GM20431 (cell line): ENCODE data around the gene ADCK1.
"Not testable (repeated sequence)": the region's sequence is repeated elsewhere in the genome, so short reads cannot be mapped to it uniquely, and the experiment has no call there.

Source experiments
- in situ Hi-C: fragments of 300-500 bp; cut with MseI, MboI; formaldehyde crosslinking; loops from one replicate; pipeline ENCODE4 v1.15.0; 2020; ENCODE audit warnings: low sequenced_read_pairs; ENCODE audit not compliant: unreplicated experiment

Gene ADCK1

GRCh38 chr14:77799863-77800730 is at the start of gene ADCK1:
Gene ADCK1, plus strand, starts transcription at chr14:77800109. Its CDS starts 18,870 bp downstream, at chr14:77818979.
- in situ Hi-C loops, result no loop called here

- in situ Hi-C loops, result no loop called here
Observed at GRCh38 chr14:77752266-77752665, 47.6 kb upstream of the ADCK1 start.

GRCh38 chr14:77752799-77753516 is 47.0 kb upstream of the ADCK1 start:
- in situ Hi-C loops, result no loop called here

- in situ Hi-C loops, result no loop called here
Observed at GRCh38 chr14:77760381-77761204, 39.3 kb upstream of the ADCK1 start, which contains the start of gene SNW1. Gene SNW1, minus strand, starts transcription at chr14:77761156. Its CDS starts 29 bp downstream, at chr14:77761127.

- in situ Hi-C loops, result no loop called here
Observed at GRCh38 chr14:77761205-77761931, 38.5 kb upstream of the ADCK1 start.

- in situ Hi-C loops, result no loop called here
Observed at GRCh38 chr14:77763316-77763715, 36.6 kb upstream of the ADCK1 start.

- in situ Hi-C loops, result no loop called here
Observed at GRCh38 chr14:77763978-77764377, 35.9 kb upstream of the ADCK1 start.

- in situ Hi-C loops, result not testable (repeated sequence)
Observed at GRCh38 chr14:77768442-77769069, 31.4 kb upstream of the ADCK1 start.

- in situ Hi-C loops, result not testable (repeated sequence)
Observed at GRCh38 chr14:77773966-77774365, 25.9 kb upstream of the ADCK1 start.

GRCh38 chr14:77782202-77782601 is 17.7 kb upstream of the ADCK1 start:
- in situ Hi-C loops, result no loop called here

- in situ Hi-C loops, result no loop called here
Observed at GRCh38 chr14:77786148-77786547, 13.8 kb upstream of the ADCK1 start.

GRCh38 chr14:77790566-77791224 is 9.2 kb upstream of the ADCK1 start:
- in situ Hi-C loops, result no loop called here

GRCh38 chr14:77791225-77791600 is 8.7 kb upstream of the ADCK1 start:
- in situ Hi-C loops, result no loop called here

- in situ Hi-C loops, result not testable (repeated sequence)
Observed at GRCh38 chr14:77793255-77793654, 6.7 kb upstream of the ADCK1 start.

- in situ Hi-C loops, result no loop called here
Observed at GRCh38 chr14:77794357-77794756, 5.6 kb upstream of the ADCK1 start.

GRCh38 chr14:77799456-77799855 is 453 bp upstream of the ADCK1 start:
- in situ Hi-C loops, result not testable (repeated sequence)

- in situ Hi-C loops, result no loop called here
Observed at GRCh38 chr14:77800814-77801213, 905 bp downstream of the ADCK1 start.

GRCh38 chr14:77804592-77804991 is 4.7 kb downstream of the ADCK1 start:
- in situ Hi-C loops, result no loop called here

GRCh38 chr14:77805706-77806105 is 5.8 kb downstream of the ADCK1 start:
- in situ Hi-C loops, result no loop called here
